Measurements from ENCODE around the gene PCDHGB4.
A peak's percentile ranks its signal among the peaks of the same experiment; 100 is the strongest.
"Not testable (repeated sequence)": the region's sequence is repeated elsewhere in the genome, so short reads cannot be mapped to it uniquely, and the experiment has no call there.

Gene PCDHGB4

GRCh38 chr5:141427783-141428426 is 40.4 kb downstream of the PCDHGB4 start:
- Histone ChIP-seq H3K4me3 (ENCODE audit: low read length in 2 of 2) (peak overlapping the region in 1 of 2 donors; percentile 31), H3K27me3 (ENCODE audit: control insufficient read depth in 3 of 3, insufficient read depth in 3 of 3, low read depth in 1 of 3, low read length in 3 of 3) (no peaks in the 10 kb centered on the region), H3K36me3 (replicated peaks in 1 of 2; ENCODE audit: control insufficient read depth in 2 of 2, insufficient read depth in 2 of 2, low read length in 2 of 2) (peaks cover 34 to 73% of the 10 kb centered on the region in 2 donors), H3K23ac (ENCODE audit: low read depth, low read length, poor library complexity) (peak overlapping the region; percentile 11), H3K27ac (replicated peaks; ENCODE audit: low read length) (no peak overlapping the region), H3K14ac (ENCODE audit: low read length) (no peak overlapping the region), H4K8ac (ENCODE audit: low read depth, low read length) (no peak overlapping the region), H3K79me1 (ENCODE audit: low read depth, low read length) (peaks cover 11% of the 10 kb centered on the region), H2BK12ac (ENCODE audit: low read length) (no peak overlapping the region), H3K4ac (ENCODE audit: low read length) (no peak overlapping the region), H2AK5ac (ENCODE audit: low read depth, low read length) (no peak overlapping the region), H3K4me2 (ENCODE audit: insufficient read depth, low read length, poor library complexity, severe bottlenecking) (no peak overlapping the region), H2AFZ (ENCODE audit: low read length) (no peak overlapping the region), H2BK5ac (ENCODE audit: low read length) (no peak overlapping the region), H2BK15ac (ENCODE audit: low read length) (no peak overlapping the region), H4K91ac (ENCODE audit: low read depth, low read length, poor library complexity) (no peak overlapping the region), H3K4me1 (ENCODE audit: control insufficient read depth in 2 of 2, insufficient read depth in 1 of 2, low read depth in 1 of 2, low read length in 2 of 2) (no peaks in the 10 kb centered on the region), H3K18ac (ENCODE audit: low read length) (no peak overlapping the region), H2BK120ac (ENCODE audit: low read depth, low read length) (no peak overlapping the region), H3K9ac (ENCODE audit: low read depth, low read length, poor library complexity) (peak overlapping the region; percentile 18), H3K9me3 (replicated peaks in 1 of 2; ENCODE audit: control insufficient read depth in 2 of 2, insufficient read depth in 1 of 2, low read depth in 1 of 2, low read length in 2 of 2) (peaks cover 55 to 96% of the 10 kb centered on the region in 2 donors)
- DNase-seq (ENCODE audit: low spot score): no peak
- WGBS, 2 donors (ENCODE audit: extremely low coverage in 2 of 2, insufficient read length in 2 of 2, insufficient replicate concordance in 1 of 2): no CpG with 5 or more reads among the region's 53 CpGs

- no CpG with 5 or more reads among the region's 33 CpGs for WGBS, 2 donors (ENCODE audit: extremely low coverage in 2 of 2, insufficient read length in 2 of 2, insufficient replicate concordance in 1 of 2)
These were observed 43.0 kb downstream of the PCDHGB4 start, which contains the start of gene PCDHGA12 for GRCh38 chr5:141430332-141431113. TSS of gene PCDHGA12 (plus strand) at chr5:141430507. CDS start at chr5:141430760, 253 bp downstream.

GRCh38 chr5:141431286-141431685 is 43.8 kb downstream of the PCDHGB4 start:
- H2BK5ac ChIP-seq (ENCODE audit: low read length): no peak overlapping the region
- no peak for DNase-seq (ENCODE audit: low spot score)
- H2BK15ac ChIP-seq (ENCODE audit: low read length): no peak overlapping the region
- no peak overlapping the region for H2BK120ac ChIP-seq (ENCODE audit: low read depth, low read length)
- H3K23ac ChIP-seq (ENCODE audit: low read depth, low read length, poor library complexity): peak overlapping the region; percentile 55
- H4K91ac ChIP-seq (ENCODE audit: low read depth, low read length, poor library complexity): no peak overlapping the region
- no peak overlapping the region for H4K8ac ChIP-seq (ENCODE audit: low read depth, low read length)
- H2AK5ac ChIP-seq (ENCODE audit: low read depth, low read length): no peak overlapping the region
- peaks cover 48 to 70% of the 10 kb centered on the region in 2 donors for H3K9me3 ChIP-seq (replicated peaks in 1 of 2; ENCODE audit: control insufficient read depth in 2 of 2, insufficient read depth in 1 of 2, low read depth in 1 of 2, low read length in 2 of 2)
- H3K14ac ChIP-seq (ENCODE audit: low read length): no peak overlapping the region
- H3K4ac ChIP-seq (ENCODE audit: low read length): no peak overlapping the region
- H3K9ac ChIP-seq (ENCODE audit: low read depth, low read length, poor library complexity): no peak overlapping the region
- H3K4me2 ChIP-seq (ENCODE audit: insufficient read depth, low read length, poor library complexity, severe bottlenecking): no peak overlapping the region
- H2BK12ac ChIP-seq (ENCODE audit: low read length): no peak overlapping the region
- H3K36me3 ChIP-seq (replicated peaks in 1 of 2; ENCODE audit: control insufficient read depth in 2 of 2, insufficient read depth in 2 of 2, low read length in 2 of 2): peaks cover 27 to 42% of the 10 kb centered on the region in 2 donors
- H3K4me3 ChIP-seq (ENCODE audit: low read length in 2 of 2): peak overlapping the region in 1 of 2 donors; percentile 11
- WGBS, 2 donors (ENCODE audit: extremely low coverage in 2 of 2, insufficient read length in 2 of 2, insufficient replicate concordance in 1 of 2): no CpG with 5 or more reads among the region's 37 CpGs
- H3K4me1 ChIP-seq (ENCODE audit: control insufficient read depth in 2 of 2, insufficient read depth in 1 of 2, low read depth in 1 of 2, low read length in 2 of 2): no peaks in the 10 kb centered on the region
- H2AFZ ChIP-seq (ENCODE audit: low read length): no peak overlapping the region
- no peaks in the 10 kb centered on the region for H3K27me3 ChIP-seq (ENCODE audit: control insufficient read depth in 3 of 3, insufficient read depth in 3 of 3, low read depth in 1 of 3, low read length in 3 of 3)
- H3K79me1 ChIP-seq (ENCODE audit: low read depth, low read length): peaks cover 12% of the 10 kb centered on the region
- H3K18ac ChIP-seq (ENCODE audit: low read length): no peak overlapping the region
- no peak overlapping the region for H3K27ac ChIP-seq (replicated peaks; ENCODE audit: low read length)

More at GRCh38 chr5:141430332-141431113, 43.0 kb downstream of the PCDHGB4 start, which contains the start of gene PCDHGA12:
- H2AK5ac ChIP-seq (ENCODE audit: low read depth, low read length): no peak within 1 kb of the TSS
- no peak within 1 kb of the TSS for H2BK15ac ChIP-seq (ENCODE audit: low read length)
- H4K8ac ChIP-seq (ENCODE audit: low read depth, low read length): no peak within 1 kb of the TSS
- H3K4me3 ChIP-seq (ENCODE audit: low read length in 2 of 2): peak within 1 kb of the TSS in 1 of 2 donors; percentile 11
- H3K18ac ChIP-seq (ENCODE audit: low read length): no peak within 1 kb of the TSS
- H2AFZ ChIP-seq (ENCODE audit: low read length): no peak within 1 kb of the TSS
- DNase-seq (ENCODE audit: low spot score): no peak
- no peaks in the 10 kb centered on the region for H3K4me1 ChIP-seq (ENCODE audit: control insufficient read depth in 2 of 2, insufficient read depth in 1 of 2, low read depth in 1 of 2, low read length in 2 of 2)
- no peaks in the 10 kb centered on the region for H3K27me3 ChIP-seq (ENCODE audit: control insufficient read depth in 3 of 3, insufficient read depth in 3 of 3, low read depth in 1 of 3, low read length in 3 of 3)
- H3K14ac ChIP-seq (ENCODE audit: low read length): no peak within 1 kb of the TSS
- peaks cover 29 to 50% of the 10 kb centered on the region in 2 donors for H3K36me3 ChIP-seq (replicated peaks in 1 of 2; ENCODE audit: control insufficient read depth in 2 of 2, insufficient read depth in 2 of 2, low read length in 2 of 2)
- H3K27ac ChIP-seq (replicated peaks; ENCODE audit: low read length): no peak within 1 kb of the TSS
- H4K91ac ChIP-seq (ENCODE audit: low read depth, low read length, poor library complexity): no peak within 1 kb of the TSS
- H3K9me3 ChIP-seq (replicated peaks in 1 of 2; ENCODE audit: control insufficient read depth in 2 of 2, insufficient read depth in 1 of 2, low read depth in 1 of 2, low read length in 2 of 2): peaks cover 53 to 74% of the 10 kb centered on the region in 2 donors
- no peak within 1 kb of the TSS for H2BK5ac ChIP-seq (ENCODE audit: low read length)
- no peak within 1 kb of the TSS for H3K4ac ChIP-seq (ENCODE audit: low read length)
- no peak within 1 kb of the TSS for H3K9ac ChIP-seq (ENCODE audit: low read depth, low read length, poor library complexity)
- H2BK12ac ChIP-seq (ENCODE audit: low read length): no peak within 1 kb of the TSS
- peaks cover 12% of the 10 kb centered on the region for H3K79me1 ChIP-seq (ENCODE audit: low read depth, low read length)
- no peak within 1 kb of the TSS for H2BK120ac ChIP-seq (ENCODE audit: low read depth, low read length)
- H3K23ac ChIP-seq (ENCODE audit: low read depth, low read length, poor library complexity): peak within 1 kb of the TSS; percentile 55
- no peak within 1 kb of the TSS for H3K4me2 ChIP-seq (ENCODE audit: insufficient read depth, low read length, poor library complexity, severe bottlenecking)

- H3K23ac ChIP-seq (ENCODE audit: low read depth, low read length, poor library complexity); H3K18ac ChIP-seq (ENCODE audit: low read length); H2AFZ ChIP-seq (ENCODE audit: low read length); H2BK12ac ChIP-seq (ENCODE audit: low read length); H3K9ac ChIP-seq (ENCODE audit: low read depth, low read length, poor library complexity); H2AK5ac ChIP-seq (ENCODE audit: low read depth, low read length); H2BK15ac ChIP-seq (ENCODE audit: low read length); H3K27me3 ChIP-seq (ENCODE audit: control insufficient read depth in 3 of 3, insufficient read depth in 3 of 3, low read depth in 1 of 3, low read length in 3 of 3); H2BK5ac ChIP-seq (ENCODE audit: low read length); H3K4me3 ChIP-seq (ENCODE audit: low read length in 2 of 2); H3K4me1 ChIP-seq (ENCODE audit: control insufficient read depth in 2 of 2, insufficient read depth in 1 of 2, low read depth in 1 of 2, low read length in 2 of 2); H2BK120ac ChIP-seq (ENCODE audit: low read depth, low read length); H3K14ac ChIP-seq (ENCODE audit: low read length); H4K91ac ChIP-seq (ENCODE audit: low read depth, low read length, poor library complexity); DNase-seq (ENCODE audit: low spot score); H3K4me2 ChIP-seq (ENCODE audit: insufficient read depth, low read length, poor library complexity, severe bottlenecking); H4K8ac ChIP-seq (ENCODE audit: low read depth, low read length); H3K4ac ChIP-seq (ENCODE audit: low read length); H3K27ac ChIP-seq (replicated peaks; ENCODE audit: low read length): not testable (repeated sequence)
- peaks cover 12% of the 10 kb centered on the region for H3K79me1 ChIP-seq (ENCODE audit: low read depth, low read length)
- H3K36me3 ChIP-seq (replicated peaks in 1 of 2; ENCODE audit: control insufficient read depth in 2 of 2, insufficient read depth in 2 of 2, low read length in 2 of 2): peaks cover 21 to 36% of the 10 kb centered on the region in 2 donors
- peaks cover 37 to 67% of the 10 kb centered on the region in 2 donors for H3K9me3 ChIP-seq (replicated peaks in 1 of 2; ENCODE audit: control insufficient read depth in 2 of 2, insufficient read depth in 1 of 2, low read depth in 1 of 2, low read length in 2 of 2)
- whole genome bisulfite sequencing, 2 donors (ENCODE audit: extremely low coverage in 2 of 2, insufficient read length in 2 of 2, insufficient replicate concordance in 1 of 2): no CpG with 5 or more reads among the region's 38 CpGs
These were observed 44.8 kb downstream of the PCDHGB4 start for GRCh38 chr5:141432308-141432707.

Data from neuronal stem cell (in vitro differentiated cells).